Skin of body (tissue), 2 donors: Measurements from ENCODE around the gene SLC5A11. TPM values are rescaled to one million over a fixed set of nuclear protein-coding genes. Genes with fewer than 3 reads are reported as not detected.
"Not testable (repeated sequence)": the region's sequence is repeated elsewhere in the genome, so short reads cannot be mapped to it uniquely, and the experiment has no call there.

Experiments used
- DNase-seq: peaks from one replicate; lab custom pipeline; 2025; lab: John Stamatoyannopoulos, UW
- total RNA-seq: library from RNA; depleted of rRNA; stranded (reverse); fragments of >200 nt; gene quantifications from one replicate; pipeline ENCODE4 v1.2.3, GENCODE V29; 2014

The SLC5A11 gene
- total RNA-seq, 1 donor from 2014 or later: not detected

DNA sequence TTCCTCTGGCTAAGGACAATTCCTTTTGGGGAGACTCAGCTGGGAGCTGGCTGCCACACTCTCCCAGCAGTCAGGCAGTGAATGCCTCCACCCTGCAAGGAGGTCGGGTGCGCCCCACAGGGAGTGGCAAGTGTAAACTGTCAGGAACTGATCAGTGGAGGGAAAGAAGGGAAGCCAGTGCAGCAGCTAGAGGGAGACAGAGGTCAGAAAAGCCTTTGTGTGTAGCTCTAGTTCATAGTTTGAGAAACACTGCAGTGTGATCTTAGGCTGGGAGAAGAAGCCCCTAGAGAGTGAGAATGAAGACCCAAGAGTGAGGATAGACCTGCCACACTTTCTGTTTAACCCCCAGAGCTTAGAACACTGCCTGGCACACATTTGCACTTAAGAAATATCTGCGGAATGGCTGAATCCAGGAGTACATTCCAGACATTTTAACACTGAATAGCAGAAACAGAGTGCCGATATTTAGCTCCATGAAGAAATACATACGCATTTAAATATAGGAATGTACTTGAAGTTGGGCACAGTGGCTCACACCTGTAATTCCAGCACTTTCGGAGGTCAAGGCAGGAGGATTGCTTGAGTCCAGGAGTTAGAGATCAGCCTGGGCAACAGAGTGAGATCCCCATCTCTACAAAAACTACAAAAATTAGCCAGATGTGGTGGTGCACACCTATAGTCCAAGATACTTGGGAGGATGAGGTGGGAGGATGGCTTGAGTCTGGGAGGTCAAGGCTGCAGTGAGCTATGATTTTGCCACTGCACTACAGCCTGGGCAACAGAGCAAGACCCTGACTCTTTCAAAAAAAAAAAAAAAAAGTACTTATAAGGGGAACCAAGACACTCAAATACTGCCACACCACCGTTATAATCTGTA lies 11.1 kb upstream of the SLC5A11 start:
- DNase-seq: no peak

DNA sequence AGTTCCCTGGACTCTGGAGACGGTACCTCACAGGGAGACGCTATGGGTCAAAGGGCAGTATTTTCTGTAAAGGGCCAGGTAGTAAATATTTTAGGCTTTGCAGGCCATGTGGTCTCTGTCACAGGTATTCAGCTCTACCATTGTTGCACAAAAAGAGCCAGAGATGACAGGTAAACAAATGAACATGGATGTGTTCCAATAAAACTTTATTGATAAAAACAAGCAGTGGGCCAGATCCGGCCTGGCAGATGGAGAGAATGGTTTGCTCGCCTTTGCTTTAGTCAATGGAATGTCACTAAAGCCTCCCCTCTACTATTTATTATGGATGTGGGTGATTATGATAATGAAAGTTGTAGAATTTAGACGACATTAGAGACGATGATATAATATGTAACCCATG lies 8.9 kb upstream of the SLC5A11 start:
- DNase-seq: no peak

DNA sequence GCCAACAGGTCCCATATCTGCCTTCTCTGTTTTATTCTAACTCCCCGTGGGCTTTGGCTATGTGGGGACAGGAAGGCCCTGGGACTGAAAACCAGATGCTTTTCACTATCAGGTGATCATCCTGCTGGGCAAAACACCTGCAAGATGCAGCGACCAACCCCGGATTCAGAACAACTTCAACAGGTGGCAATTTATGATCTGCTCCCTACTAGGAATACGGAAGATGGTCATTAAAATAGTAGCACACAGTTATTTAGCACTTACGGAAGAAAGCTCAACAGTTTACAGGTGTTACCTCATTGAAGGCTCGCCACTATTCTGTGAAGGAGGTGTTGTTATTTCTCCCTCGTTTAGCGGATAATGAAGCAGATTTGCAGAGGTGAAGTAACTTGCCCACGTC lies 7.8 kb upstream of the SLC5A11 start:
- DNase-seq: no peak

DNA sequence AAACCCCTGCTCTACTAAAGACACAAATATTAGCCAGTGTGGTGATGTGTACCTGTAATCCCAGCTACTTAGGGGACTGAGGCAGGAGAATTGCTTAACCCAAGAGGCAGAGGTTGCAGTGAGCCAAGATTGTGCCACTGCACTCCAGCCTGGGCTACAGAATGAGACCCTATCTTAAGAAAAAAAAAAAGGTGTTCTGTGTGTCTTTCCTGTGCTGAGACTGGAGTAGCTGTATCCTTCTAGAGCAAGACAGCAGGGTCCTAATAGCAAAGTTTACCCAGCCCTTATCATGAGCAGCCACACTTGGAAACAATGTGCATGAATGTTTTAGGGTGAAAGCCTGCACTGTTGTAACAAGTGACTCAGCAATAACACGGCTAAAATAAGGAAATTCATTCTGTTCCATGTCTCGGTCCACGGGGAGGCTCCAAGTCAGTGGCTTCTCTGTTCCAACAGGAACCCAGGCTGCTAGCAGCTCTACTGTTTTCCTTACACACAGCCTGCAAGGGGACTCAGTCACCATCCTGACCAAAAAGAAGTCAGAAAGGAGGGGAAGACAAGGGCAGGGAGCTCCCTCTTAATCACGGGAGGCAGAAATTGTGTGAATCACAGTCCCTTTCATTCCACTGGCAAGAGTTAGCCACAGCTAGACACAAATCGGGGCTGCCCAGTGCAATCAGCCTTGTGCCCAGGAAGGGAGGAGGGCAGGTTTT lies 7.1 kb upstream of the SLC5A11 start:
- no peak for DNase-seq

DNA sequence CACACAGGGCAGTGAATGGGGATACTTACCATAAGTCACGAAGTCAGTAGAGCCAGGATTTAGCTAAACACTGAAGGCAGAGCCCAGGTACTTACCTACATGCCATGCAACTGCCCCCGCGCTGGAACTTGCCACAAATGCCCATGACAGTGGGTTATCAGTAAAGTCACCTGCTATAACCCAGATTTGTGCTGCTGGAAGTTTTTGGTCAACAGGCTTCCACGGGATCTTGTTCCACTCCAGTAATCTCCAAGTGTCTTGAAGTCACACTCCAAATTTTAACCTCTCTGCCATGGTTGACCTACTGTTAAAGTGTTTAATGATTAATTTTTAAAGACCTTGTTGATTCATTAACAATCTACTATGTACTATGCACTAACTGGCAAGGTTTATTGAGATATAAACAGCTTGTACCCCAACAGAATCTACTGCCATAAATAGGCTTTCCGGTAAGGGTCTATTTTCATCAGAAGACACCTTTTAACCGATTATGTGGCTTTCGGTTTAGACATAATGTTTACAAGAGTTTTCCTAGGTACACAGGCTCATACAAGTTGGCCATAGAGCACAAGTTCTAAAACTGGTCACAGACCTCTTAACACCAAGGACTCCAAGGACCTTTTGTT lies 6.3 kb upstream of the SLC5A11 start:
- no peak for DNase-seq

DNA sequence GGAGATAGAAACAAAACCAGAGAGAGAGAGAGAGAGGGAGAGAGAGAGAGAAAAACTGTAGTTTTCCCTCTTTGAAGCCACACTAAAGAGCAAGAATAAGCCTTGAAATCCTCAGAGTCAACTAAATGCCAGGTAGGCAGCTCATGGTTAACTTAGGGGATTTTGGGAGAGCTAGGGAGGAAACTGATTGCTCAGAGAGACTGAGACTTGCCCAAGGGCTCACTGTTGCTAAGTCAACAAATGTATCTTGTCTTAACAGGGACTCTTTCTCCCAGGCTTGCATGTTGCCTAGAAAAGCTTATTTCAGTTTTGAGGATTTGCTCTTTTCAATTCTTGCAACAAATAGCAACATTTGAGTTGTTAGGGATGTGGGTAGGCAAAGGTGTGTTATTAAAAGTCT lies 4.5 kb upstream of the SLC5A11 start:
- no peak for DNase-seq

DNA sequence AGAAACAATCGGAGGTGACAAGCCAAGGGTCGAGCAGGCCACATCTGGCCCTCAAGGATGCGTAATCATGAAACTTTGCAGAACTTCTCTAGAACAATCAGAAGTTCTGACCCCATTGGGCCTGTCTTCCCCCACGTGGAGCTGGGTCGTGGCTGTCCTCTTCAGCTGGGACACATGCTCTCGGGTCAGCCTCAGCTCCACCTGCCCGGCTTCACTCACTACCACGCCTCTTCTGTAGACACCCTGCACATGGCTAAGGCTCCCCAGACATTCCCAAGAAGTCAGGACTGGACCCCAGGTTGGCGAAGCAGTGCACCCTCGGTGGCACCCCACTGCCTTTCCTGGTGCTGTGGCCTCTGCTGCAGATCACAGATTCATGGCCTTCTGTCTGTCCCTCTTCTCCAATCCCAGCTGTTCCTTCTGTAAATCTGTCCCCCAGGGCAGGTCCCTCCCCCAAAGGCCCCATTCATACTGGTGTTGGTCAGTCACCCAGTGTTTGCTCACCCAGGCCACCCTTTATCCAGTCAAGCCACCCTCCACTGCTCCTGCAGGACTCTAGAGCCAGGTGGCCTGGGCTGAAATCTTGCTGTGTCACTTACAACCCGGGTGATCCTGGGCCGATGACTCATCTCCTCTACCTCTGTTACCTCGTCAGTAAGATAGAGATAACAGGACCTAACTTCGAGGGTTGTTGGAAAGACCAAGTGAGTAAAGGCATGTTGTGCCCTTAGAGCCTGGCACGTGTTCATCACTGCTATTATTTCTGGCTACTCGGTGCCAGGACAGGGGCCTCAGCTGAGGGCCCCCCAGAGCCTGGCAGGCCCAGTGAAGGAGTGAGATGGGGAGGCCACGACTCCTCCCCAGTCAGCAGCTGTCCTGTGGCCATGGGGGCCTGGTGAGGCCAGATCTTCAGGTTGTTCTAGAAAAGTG lies 1.4 kb upstream of the SLC5A11 start:
- no peak for DNase-seq

DNA sequence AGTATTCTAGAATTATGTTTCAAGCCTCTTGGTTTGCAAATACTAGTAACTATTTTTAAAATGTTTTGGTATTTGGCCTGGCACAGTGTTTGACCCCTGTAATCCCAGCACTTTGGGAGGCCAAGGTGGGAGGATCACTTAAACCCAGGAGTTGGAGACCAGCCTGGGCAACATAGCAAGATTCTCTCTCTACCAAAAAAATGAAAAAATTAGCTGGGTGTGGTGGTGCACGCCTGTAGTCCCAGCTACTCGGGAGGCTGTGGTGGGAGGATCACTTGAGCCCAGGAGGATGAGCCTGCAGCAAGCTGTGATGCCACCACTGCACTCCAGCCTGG lies 765 bp upstream of the SLC5A11 start:
- not testable (repeated sequence) for DNase-seq

DNA sequence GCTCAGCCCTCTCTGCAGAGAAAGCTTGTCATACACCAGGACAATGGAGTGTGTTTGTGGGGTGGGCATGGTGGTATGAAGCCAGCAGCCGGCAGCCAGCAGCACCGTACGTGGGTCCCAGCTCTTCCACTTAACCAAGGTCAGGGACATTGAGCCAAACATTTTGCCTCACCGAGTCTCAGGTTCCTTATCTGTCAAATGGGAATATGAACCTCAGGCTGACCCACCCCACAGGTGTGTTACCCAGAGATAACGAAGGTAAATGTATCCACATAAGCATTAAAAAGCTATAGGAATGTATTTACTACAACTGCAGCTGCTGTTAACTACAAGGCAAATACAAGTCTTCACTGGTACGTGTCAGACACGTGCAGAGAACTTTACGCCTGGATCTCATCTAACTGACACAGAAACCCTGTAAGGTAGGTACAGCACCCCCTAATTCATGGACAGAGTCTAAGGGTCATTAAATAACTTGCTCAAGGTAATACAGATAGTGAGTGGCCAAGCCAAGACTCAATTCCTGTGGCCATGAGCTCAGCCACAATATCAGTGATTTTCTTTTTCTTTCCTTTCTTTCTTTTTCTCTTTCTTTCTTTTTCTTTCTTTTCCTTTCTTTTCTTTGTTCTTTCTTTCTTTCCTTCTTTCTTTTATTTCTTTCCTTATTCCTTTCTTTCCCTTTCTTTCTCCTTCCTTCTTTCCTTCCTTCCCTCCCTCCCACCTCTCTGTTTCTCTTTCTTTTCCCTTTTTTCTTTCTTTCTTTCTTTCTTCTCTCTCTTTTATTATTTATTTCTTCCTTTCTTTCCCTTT lies 990 bp downstream of the SLC5A11 start:
- no peak for DNase-seq

DNA sequence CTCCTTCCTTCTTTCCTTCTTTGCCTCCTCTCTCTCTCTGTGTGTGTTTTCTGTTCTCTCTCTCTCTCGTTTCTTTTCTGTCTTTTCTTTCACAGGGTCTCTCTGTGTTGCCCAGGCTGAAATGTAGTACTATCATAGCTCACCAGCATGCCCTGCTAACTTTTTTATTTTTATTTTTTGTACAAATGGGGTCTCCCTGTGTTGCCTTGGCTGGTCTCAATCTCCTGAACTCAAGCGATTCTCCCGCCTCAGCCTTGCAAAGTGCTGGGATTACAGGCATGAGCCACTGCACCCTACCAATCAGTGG lies 1.5 kb downstream of the SLC5A11 start:
- DNase-seq: no peak

DNA sequence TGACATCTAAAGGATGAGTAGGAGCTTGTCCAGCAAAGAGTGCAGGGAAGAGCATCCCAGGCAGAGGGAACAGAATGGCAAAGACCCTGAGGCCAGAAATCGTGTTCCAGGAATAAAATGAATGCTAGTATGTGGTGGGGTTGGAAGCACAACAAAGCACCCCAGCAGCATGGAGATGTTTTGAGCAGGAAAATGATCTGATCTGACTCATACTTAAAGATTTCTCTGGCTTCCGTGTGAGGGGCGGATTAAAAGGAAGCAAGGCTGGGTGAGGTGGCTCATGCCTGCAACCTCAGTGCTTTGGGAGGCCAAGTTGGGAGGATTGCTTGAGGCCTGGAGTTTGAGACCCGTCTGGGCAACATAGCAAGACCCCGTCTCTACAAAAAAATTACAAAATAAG lies 2.3 kb downstream of the SLC5A11 start:
- no peak for DNase-seq

DNA sequence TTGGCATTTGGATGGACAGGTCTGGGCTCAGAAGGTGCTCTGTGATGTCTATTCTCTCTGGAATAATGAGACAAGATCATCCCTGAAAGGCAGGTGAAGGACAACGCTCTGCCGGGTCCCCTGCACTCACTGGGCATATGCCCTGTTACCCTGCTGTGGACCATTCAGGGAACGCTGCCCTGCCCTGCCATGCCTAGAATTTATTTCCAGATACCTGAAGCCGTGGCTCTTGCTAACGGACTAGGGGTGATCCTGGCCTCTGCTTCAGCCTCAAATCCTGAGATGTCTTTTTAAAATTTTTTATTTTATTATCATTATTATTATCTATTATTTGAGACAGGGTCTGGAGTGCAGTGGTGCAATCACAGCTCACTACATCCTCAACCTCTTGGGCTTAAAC lies 3.9 kb downstream of the SLC5A11 start:
- DNase-seq: no peak

DNA sequence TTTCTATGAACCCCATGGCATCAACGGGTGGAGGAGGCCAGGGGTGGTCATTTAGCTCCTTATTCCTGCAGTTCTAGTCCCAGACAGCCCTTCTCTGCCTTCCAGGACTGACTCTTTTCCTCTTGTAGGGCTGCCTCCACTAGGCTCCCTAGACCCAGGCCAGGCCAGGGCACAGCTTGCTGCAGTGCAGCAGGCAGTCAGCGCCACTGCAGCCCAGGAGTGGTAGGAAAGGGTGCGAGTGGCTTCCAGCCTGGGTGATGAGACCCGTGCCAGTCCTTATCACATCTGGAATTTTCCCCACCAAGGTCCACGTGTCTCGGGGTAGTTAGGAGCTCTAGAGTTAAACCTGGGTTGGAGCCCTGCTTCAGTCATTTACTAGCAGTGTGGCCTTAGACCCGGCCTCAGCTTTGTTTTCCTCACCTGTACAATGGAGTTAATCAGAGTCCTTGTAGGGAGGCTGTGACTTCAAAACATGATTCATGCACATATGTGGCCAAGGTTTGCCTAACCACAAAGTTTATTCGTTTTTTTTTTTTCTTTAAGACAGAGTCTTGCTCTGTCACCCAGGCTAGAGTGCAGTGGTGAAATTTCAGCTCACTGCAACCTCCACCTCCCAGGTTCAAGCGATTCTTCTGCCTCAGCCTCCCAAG lies 4.7 kb downstream of the SLC5A11 start:
- DNase-seq: no peak

DNA sequence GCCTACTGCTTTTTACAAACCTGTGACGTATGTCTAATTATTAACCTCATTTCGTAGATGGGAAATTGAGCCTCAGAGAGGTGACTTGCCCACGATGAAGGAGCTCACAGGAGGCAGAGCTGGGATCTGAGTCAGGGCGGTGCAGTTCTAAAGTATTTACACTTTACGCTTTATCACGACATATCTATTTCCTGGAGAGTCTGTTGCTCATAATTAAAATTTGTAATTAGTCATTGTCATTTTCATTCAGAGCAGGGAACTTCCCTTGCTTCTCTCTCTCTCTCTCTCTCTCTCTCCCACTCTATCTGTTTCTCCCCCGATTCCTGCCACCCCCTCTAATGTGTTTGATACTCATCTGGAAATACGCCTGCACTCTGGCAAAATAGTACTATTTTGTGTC lies 5.9 kb downstream of the SLC5A11 start:
- no peak for DNase-seq

DNA sequence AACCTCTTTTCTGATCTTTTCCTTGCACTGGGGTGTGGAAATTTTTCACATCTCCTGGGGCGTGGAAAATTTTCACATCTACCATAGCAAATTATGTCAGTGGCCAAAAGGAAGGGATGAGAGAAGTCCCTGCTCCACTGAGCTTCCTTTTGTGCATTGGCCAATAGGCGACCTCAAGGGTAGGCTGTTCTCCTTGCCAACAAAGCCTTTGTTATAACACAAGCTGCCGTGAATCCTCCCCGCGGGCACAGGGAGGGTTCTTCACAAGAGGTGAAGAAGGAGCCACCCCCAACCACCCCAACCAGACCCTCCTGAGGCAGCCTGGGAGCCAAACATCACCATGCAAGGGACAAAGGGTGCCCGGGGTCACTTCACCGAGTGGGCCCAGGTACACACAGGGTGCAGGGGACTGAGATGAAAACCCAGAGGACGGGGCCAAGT lies 6.5 kb downstream of the SLC5A11 start:
- no peak for DNase-seq

DNA sequence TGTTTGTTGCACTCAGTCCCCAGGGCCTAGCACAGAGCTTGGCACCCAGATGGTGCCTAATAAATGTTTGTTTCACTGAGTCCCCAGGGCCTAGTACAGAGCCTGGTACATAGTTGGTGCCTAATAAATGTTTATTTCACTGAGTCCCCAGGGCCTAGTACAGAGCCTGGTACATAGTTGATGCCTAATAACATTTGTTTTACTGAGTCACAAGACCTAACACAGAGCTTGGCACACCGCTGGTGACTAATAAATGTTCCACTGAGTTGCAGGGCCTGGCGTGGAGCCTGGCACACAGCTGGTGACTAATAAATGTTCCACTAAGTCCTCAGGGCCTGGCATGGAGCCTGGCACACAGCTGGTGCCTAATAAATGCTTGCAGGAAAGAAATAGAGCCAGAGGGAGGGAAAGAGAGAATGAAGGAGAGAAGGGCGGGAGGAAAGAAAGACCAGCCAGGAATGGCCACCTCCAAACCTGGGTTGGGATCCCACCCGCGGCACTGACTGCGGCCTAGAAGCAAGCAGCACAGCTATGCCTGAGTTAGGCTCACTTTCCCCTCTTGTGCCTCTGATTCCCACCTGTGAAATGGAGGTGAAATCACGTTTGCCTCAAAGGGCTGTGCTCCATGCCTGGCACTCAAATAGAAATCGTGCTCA lies 7.5 kb downstream of the SLC5A11 start:
- DNase-seq: no peak

DNA sequence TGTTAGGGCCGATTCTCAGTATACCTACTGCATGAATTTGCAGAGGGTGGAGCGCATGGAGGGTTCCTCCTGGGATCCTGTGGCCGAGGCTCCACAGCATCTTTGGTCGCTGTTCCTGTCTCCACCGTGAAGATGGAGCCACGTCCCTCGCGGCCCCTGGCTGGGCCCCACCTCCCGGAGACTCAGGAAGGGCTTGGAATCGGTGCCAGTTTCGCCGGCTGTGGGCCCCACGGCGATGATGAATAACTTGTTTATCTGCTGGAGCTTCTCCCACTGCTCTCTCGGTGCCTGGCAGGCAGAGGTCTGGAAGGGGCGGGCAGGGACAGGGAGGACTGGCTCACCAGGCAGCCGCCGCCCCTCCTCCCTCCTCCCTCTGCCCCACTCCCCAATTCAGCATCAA lies 8.1 kb downstream of the SLC5A11 start:
- no peak for DNase-seq

DNA sequence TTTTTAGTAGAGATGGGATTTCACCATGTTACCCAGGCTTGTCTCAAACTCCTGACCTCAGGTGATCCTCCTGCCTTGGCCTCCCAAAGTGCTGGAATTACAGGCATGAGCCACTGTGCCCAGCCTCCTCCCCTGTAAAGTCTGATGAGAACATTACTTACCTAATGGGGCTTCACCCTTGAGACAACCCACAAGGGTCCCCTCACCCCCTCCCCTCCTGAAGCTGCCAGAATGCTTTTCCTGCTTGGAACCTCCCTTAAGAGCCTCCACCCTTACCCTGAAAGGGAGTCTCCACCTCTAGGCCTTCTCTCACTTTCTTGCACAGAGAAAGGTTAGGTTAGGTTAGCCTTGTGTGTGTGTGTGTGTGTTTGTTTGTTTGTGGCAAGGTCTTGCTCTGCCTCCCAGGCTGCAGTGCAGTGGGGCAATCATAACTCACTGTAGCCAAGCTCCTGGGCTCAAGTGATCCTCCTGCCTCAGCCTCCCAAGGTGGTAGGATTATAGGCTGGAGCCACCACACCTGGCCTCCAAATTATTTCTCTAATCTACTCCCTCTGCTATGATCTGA lies 8.9 kb downstream of the SLC5A11 start:
- no peak for DNase-seq

DNA sequence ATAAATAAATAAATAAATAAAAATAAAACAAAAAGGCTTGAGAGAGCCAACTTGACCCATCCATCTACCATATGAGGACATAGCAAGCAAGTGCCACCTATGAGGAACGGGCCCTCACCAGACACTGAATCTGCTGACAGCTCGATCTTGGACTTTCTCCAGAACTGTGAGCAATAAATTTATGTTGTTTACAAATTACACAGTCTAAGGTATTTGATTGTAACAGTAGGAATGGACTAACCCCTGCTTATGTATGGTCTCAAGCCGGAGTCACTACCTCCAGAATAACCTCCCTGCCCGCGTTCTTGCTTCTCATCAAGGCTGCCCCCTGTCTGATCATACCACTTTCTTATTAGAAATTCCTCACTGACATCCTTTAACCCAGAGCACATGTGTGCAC lies 9.9 kb downstream of the SLC5A11 start:
- DNase-seq: no peak
